Spinal cord (tissue), 10 donors: ENCODE results near the gene ATP2C2. TPM values are rescaled to one million over a fixed set of nuclear protein-coding genes. Genes with fewer than 3 reads are reported as not detected.

Source experiments
- DNase-seq, 6 donors: peaks; one replicate each; pipeline versions ENCODE4 v3.0.0 to v3.0.0-alpha.2; 2013 to 2015; ENCODE audit warnings: low spot score in 6 of 6, low read depth in 4 of 6
- H3K27ac ChIP-seq: one replicate; pipeline ENCODE4 v1.5.1; 2013; ENCODE audit warnings: low read depth, low read length, control low read depth
- H3K27me3 ChIP-seq: one replicate; pipeline ENCODE4 v1.6.1; 2013; ENCODE audit warnings: low read length; ENCODE audit not compliant: control insufficient read depth, insufficient read depth
- H3K36me3 ChIP-seq: one replicate; pipeline ENCODE4 v1.6.1; 2013; ENCODE audit warnings: low read length; ENCODE audit not compliant: control insufficient read depth, insufficient read depth
- H3K4me1 ChIP-seq: one replicate; pipeline ENCODE4 v1.6.1; 2013; ENCODE audit warnings: low read length; ENCODE audit not compliant: control insufficient read depth, insufficient read depth
- H3K4me3 ChIP-seq: one replicate; pipeline ENCODE4 v1.5.1; 2013; ENCODE audit warnings: low read depth, low read length, control low read depth
- H3K9me3 ChIP-seq: one replicate; pipeline ENCODE4 v1.6.1; 2013; ENCODE audit warnings: low read length; ENCODE audit not compliant: control insufficient read depth, insufficient read depth
- WGBS: methylation state at CpG from one replicate; pipeline ENCODE4 v1.1.5; 2013; ENCODE audit warnings: missing lambda C conversion rate; ENCODE audit not compliant: insufficient coverage; 5-methylcytosine and 5-hydroxymethylcytosine counted together
- polyA plus RNA-seq, 2 donors: library from polyadenylated mRNA; unstranded; fragments of 120-200 nt; gene quantifications; one replicate each; pipeline ENCODE4 v1.2.1, GENCODE V29; 2013; ENCODE audit not compliant: insufficient read length in 2 of 2
- total RNA-seq, 2 donors: library from RNA; depleted of rRNA in 1 of 2; stranded (reverse); fragments of 120-200 nt in 1 of 2; fragments of >200 nt in 1 of 2; gene quantifications; one replicate each; pipeline versions ENCODE4 v1.2.3 to v1.2.4, GENCODE V29; 2013 to 2014
- donor health status: healthy.

Gene ATP2C2
- total and polyA plus RNA-seq, 4 donors = 1.4 to 4.2 (median 2.7) TPM

DNA sequence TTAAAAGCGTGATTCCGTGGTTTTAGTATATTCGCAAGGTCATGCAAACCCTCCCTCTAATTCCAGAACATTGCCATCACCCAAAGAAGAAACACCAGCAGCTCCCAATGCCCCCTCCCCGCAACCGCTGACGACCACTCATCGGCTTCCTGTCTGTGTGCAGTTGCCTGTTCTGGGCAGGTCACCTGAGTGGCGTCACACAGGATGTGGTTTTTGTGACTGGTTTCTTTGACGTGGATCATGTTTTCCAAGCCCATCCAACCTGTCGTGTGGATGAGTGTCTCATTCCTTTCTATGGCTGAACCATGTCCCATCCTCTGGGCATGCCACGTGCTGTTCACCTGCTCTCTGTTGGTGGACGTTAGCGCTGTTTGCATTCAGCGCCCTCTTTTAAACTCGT, 8.2 kb upstream of the ATP2C2 start:
- Histone ChIP-seq H3K27me3 (no peaks in the 10 kb centered on the region), H3K9me3 (no peaks in the 10 kb centered on the region), H3K27ac (no peak overlapping the region), H3K4me3 (no peak overlapping the region), H3K36me3 (no peaks in the 10 kb centered on the region), H3K4me1 (peaks cover 36% of the 10 kb centered on the region)
- no peak for DNase-seq
- WGBS = 92% methylated on average over 14 of the region's 15 CpGs

GRCh38 chr16:84360748-84361147, 7.6 kb upstream of the ATP2C2 start:
- Histone ChIP-seq H3K27ac (no peak overlapping the region), H3K4me1 (peaks cover 34% of the 10 kb centered on the region), H3K36me3 (no peaks in the 10 kb centered on the region), H3K4me3 (no peak overlapping the region), H3K27me3 (no peaks in the 10 kb centered on the region), H3K9me3 (no peaks in the 10 kb centered on the region)
- DNase-seq = no peak
- WGBS = 95% methylated on average over 4 of the region's 4 CpGs

DNA sequence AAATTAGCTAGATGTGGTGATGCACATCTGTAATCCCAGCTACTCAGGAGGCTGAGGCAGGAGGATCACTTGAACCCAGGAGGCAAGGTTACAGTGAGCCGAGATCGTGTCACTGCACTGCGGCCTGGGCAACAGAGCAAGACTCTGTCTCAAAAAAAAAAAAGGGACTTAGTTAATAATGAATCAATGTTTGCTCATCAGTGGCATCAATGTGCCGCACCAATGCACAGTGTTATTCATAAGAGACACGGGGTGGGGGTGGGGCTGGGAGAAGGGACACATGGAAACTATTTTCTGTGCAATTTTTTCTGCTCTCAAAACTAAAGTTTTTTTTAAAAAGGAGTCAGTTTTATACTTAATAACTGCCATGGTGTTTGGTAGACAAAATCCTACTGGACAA, 6.8 kb upstream of the ATP2C2 start:
- Histone ChIP-seq H3K4me3 (no peak overlapping the region), H3K36me3 (no peaks in the 10 kb centered on the region), H3K4me1 (peaks cover 26% of the 10 kb centered on the region), H3K9me3 (no peaks in the 10 kb centered on the region), H3K27ac (no peak overlapping the region), H3K27me3 (no peaks in the 10 kb centered on the region)
- no peak for DNase-seq
- WGBS = 100% methylated on average over 1 of the region's 5 CpGs

DNA sequence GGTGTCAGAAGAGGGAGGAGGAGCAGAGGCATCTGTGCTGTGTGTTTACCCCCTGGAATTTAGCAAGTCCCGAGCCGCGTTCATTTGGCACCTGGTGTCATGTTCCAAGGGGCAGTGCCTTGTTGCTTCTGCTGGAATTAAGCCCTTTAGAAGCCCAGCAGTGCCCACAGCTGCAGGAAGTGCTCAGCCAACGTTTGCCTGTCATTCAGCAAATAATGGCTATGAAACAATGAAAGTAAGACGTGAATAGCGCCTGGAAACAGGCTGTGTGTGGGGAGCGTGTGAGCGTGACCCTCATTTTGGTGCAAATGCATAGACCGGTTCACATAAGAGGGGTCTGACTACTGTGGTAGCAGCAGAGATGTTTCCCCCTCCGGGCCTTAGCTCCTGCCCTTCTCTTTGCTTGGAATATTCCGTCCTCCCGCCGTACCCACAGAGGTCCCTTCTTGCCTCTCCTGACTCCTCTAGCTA, 5.8 kb upstream of the ATP2C2 start:
- H3K27ac ChIP-seq = peak overlapping the region; percentile 29
- DNase-seq = peak in 3 of 6 donors; percentile 30 to 80 (median 56)
- H3K27me3 ChIP-seq = peaks cover 5% of the 10 kb centered on the region
- 14% methylated on average over 8 of the region's 13 CpGs for WGBS
- H3K9me3 ChIP-seq = no peaks in the 10 kb centered on the region
- peaks cover 17% of the 10 kb centered on the region for H3K4me1 ChIP-seq
- no peak overlapping the region for H3K4me3 ChIP-seq
- no peaks in the 10 kb centered on the region for H3K36me3 ChIP-seq

- Histone ChIP-seq H3K4me3 (no peak overlapping the region), H3K9me3 (no peaks in the 10 kb centered on the region), H3K4me1 (peaks cover 30% of the 10 kb centered on the region), H3K36me3 (no peaks in the 10 kb centered on the region), H3K27ac (no peak overlapping the region), H3K27me3 (peaks cover 20% of the 10 kb centered on the region)
- WGBS = 93% methylated on average over 5 of the region's 9 CpGs
- DNase-seq = no peak
Measured at GRCh38 chr16:84366208-84366607, 2.1 kb upstream of the ATP2C2 start.

DNA sequence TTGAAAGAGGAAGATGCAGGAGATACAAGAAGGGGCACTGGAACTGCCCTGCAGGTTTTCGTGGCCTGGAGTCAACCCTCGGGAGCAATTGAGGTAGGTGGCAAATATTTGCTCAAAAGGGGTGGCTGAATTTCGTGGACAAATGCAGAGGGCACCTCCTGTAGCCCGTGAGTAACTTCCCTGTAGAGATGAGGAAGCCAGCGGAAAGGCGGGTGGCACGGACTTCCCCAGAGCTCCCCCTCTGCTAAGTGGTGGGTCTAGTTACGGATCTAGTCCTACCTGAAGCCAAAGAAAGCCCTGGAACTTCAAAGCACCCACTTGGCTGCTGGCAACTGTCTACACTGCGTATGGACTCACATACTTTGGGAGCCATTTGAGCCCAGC, 1.0 kb upstream of the ATP2C2 start:
- 81% methylated on average over 8 of the region's 9 CpGs for WGBS
- no peaks in the 10 kb centered on the region for H3K36me3 ChIP-seq
- DNase-seq = no peak
- H3K9me3 ChIP-seq = no peaks in the 10 kb centered on the region
- peaks cover 20% of the 10 kb centered on the region for H3K27me3 ChIP-seq
- peaks cover 29% of the 10 kb centered on the region for H3K4me1 ChIP-seq
- H3K27ac ChIP-seq = no peak overlapping the region
- H3K4me3 ChIP-seq = no peak overlapping the region

GRCh38 chr16:84367750-84368307, 509 bp upstream of the ATP2C2 start:
- DNase-seq = no peak
- Histone ChIP-seq H3K9me3 (no peaks in the 10 kb centered on the region), H3K4me1 (peaks cover 23% of the 10 kb centered on the region), H3K27me3 (peaks cover 20% of the 10 kb centered on the region), H3K36me3 (no peaks in the 10 kb centered on the region), H3K4me3 (no peak overlapping the region), H3K27ac (no peak overlapping the region)
- WGBS = 48% methylated on average over 23 of the region's 27 CpGs

- H3K9me3 ChIP-seq = no peaks in the 10 kb centered on the region
- peaks cover 20% of the 10 kb centered on the region for H3K27me3 ChIP-seq
- peaks cover 18% of the 10 kb centered on the region for H3K4me1 ChIP-seq
- H3K4me3 ChIP-seq = no peak overlapping the region
- H3K27ac ChIP-seq = no peak overlapping the region
- 54% methylated on average over 4 of the region's 7 CpGs for WGBS
- no peak for DNase-seq
- no peaks in the 10 kb centered on the region for H3K36me3 ChIP-seq
Measured at GRCh38 chr16:84369105-84369504, 767 bp downstream of the ATP2C2 start.

- H3K4me1 ChIP-seq = peaks cover 18% of the 10 kb centered on the region
- no peak overlapping the region for H3K27ac ChIP-seq
- DNase-seq = no peak
- peaks cover 20% of the 10 kb centered on the region for H3K27me3 ChIP-seq
- H3K9me3 ChIP-seq = no peaks in the 10 kb centered on the region
- no peaks in the 10 kb centered on the region for H3K36me3 ChIP-seq
- H3K4me3 ChIP-seq = no peak overlapping the region
- 73% methylated on average over 6 of the region's 11 CpGs for WGBS
Measured at GRCh38 chr16:84369938-84370627, 1.7 kb downstream of the ATP2C2 start.
